NCI-H1930 (cell line): Measurements from ENCODE around the gene DUS2.
A peak's percentile ranks its signal among the peaks of the same experiment; 100 is the strongest.
"Not testable (repeated sequence)": the region's sequence is repeated elsewhere in the genome, so short reads cannot be mapped to it uniquely, and the experiment has no call there.

Source experiments
- DNase-seq, 2 experiments: peaks; one replicate each; lab custom pipeline; 2025; lab: John Stamatoyannopoulos, UW

Gene DUS2

GRCh38 chr16:67998779-67999688 lies 24.1 kb upstream of the DUS2 start, which contains the start of gene DPEP2:
DPEP2 (minus strand) TSS chr16:67999484; CDS start chr16:67993212, 6,272 bp downstream.
- not testable (repeated sequence) for DNase-seq

GRCh38 chr16:67999985-68000384 lies 23.1 kb upstream of the DUS2 start:
- DNase-seq, result no peak

GRCh38 chr16:68000450-68000849 lies 22.6 kb upstream of the DUS2 start:
- DNase-seq, result no peak

GRCh38 chr16:68003031-68003430 lies 20.1 kb upstream of the DUS2 start:
- DNase-seq, result no peak

GRCh38 chr16:68005211-68005610 lies 17.9 kb upstream of the DUS2 start:
- DNase-seq, result no peak

GRCh38 chr16:68005786-68006286 lies 17.2 kb upstream of the DUS2 start:
- DNase-seq, result no peak

- DNase-seq, result no peak
These were observed 13.8 kb upstream of the DUS2 start for GRCh38 chr16:68009157-68009735.

GRCh38 chr16:68009872-68010271 lies 13.2 kb upstream of the DUS2 start:
- not testable (repeated sequence) for DNase-seq

GRCh38 chr16:68013440-68013839 lies 9.6 kb upstream of the DUS2 start:
- no peak for DNase-seq

- no peak for DNase-seq
These were observed 7.4 kb upstream of the DUS2 start, which contains the start of gene DPEP2NB for GRCh38 chr16:68015681-68016080. DPEP2NB (minus strand) TSS chr16:68015911; CDS start chr16:68015770, 141 bp downstream.

- DNase-seq, result no peak
These were observed 3.9 kb upstream of the DUS2 start for GRCh38 chr16:68019167-68019680.

- DNase-seq, result no peak
These were observed 1.6 kb upstream of the DUS2 start for GRCh38 chr16:68021490-68021889.

GRCh38 chr16:68022278-68022727 lies 781 bp upstream of the DUS2 start:
- DNase-seq, result no peak

GRCh38 chr16:68028996-68029395 lies 5.9 kb downstream of the DUS2 start:
- DNase-seq, result no peak

GRCh38 chr16:68030108-68030507 lies 7.0 kb downstream of the DUS2 start:
- not testable (repeated sequence) for DNase-seq

GRCh38 chr16:68031951-68032350 lies 8.9 kb downstream of the DUS2 start:
- DNase-seq, result no peak

- no peak for DNase-seq
These were observed 10.0 kb downstream of the DUS2 start for GRCh38 chr16:68033101-68033500.

GRCh38 chr16:68035227-68035626 lies 12.1 kb downstream of the DUS2 start:
- DNase-seq, result no peak

- DNase-seq, result no peak
These were observed 14.9 kb downstream of the DUS2 start for GRCh38 chr16:68037841-68038597.

GRCh38 chr16:68040506-68041288 lies 17.6 kb downstream of the DUS2 start:
- peak; percentile 25 to 46 for DNase-seq

GRCh38 chr16:68041783-68042182 lies 18.7 kb downstream of the DUS2 start:
- DNase-seq, result no peak
